Type B pancreatic cell (in vitro differentiated cells): ENCODE measurements around the gene RSPRY1. TPM values are rescaled to one million over a fixed set of nuclear protein-coding genes. Genes with fewer than 3 reads are reported as not detected.

Experiments used
- DNase-seq: peaks from one replicate; pipeline ENCODE4 v3.0.0; 2021; ENCODE audit warnings: mixed read lengths; ENCODE audit not compliant: unreplicated experiment; ENCODE audit errors: extremely low spot score
- H3K27ac Mint-ChIP-seq: 2 replicates; pipeline ENCODE4 v1.8.0; 2021; ENCODE audit warnings: mild to moderate bottlenecking, mixed read lengths
- H3K27me3 Mint-ChIP-seq: 2 replicates; pipeline ENCODE4 v1.8.0; 2021; ENCODE audit warnings: mixed read lengths
- H3K36me3 Mint-ChIP-seq: 2 replicates; pipeline ENCODE4 v1.8.0; 2021; ENCODE audit warnings: mixed read lengths
- H3K4me1 Mint-ChIP-seq: one replicate; pipeline ENCODE4 v1.8.0; 2021; ENCODE audit warnings: mixed read lengths; ENCODE audit not compliant: unreplicated experiment
- H3K4me3 Mint-ChIP-seq: 2 replicates; pipeline ENCODE4 v1.8.0; 2021; ENCODE audit warnings: mild to moderate bottlenecking, mixed read lengths
- H3K9me3 Mint-ChIP-seq: 2 replicates; pipeline ENCODE4 v1.8.0; 2021; ENCODE audit warnings: mixed read lengths
- CTCF ChIP-seq: fragments of 200-600 bp; sonication (generic); conservative IDR thresholded peaks from 2 replicates; pipeline ENCODE4 v1.5.0; 2021; ENCODE audit warnings: antibody characterized with exemption, mild to moderate bottlenecking
- total RNA-seq: library from RNA; stranded (reverse); gene quantifications from 2 replicates; pipeline ENCODE4 v1.2.1, GENCODE V29; 2021; ENCODE audit warnings: low replicate concordance

Gene RSPRY1
- total RNA-seq, 1 donor from 2014 or later = 49.9 TPM

GRCh38 chr16:57224651-57225335 lies 38.7 kb downstream of the RSPRY1 start:
- no peak for TF ChIP-seq CTCF
- Mint-ChIP-seq H3K27me3 (no peaks in the 10 kb centered on the region), H3K27ac (no peak overlapping the region), H3K4me1 (no peaks in the 10 kb centered on the region), H3K4me3 (no peak overlapping the region), H3K9me3 (no peaks in the 10 kb centered on the region), H3K36me3 (peaks cover 24% of the 10 kb centered on the region)
- no peak for DNase-seq

GRCh38 chr16:57225978-57226377 lies 39.8 kb downstream of the RSPRY1 start:
- DNase-seq = no peak
- no peaks in the 10 kb centered on the region for H3K4me1 Mint-ChIP-seq
- TF ChIP-seq CTCF = no peak
- H3K4me3 Mint-ChIP-seq = no peak overlapping the region
- H3K36me3 Mint-ChIP-seq = peaks cover 25% of the 10 kb centered on the region
- no peaks in the 10 kb centered on the region for H3K9me3 Mint-ChIP-seq
- H3K27ac Mint-ChIP-seq = no peak overlapping the region
- no peaks in the 10 kb centered on the region for H3K27me3 Mint-ChIP-seq

GRCh38 chr16:57226701-57227621 lies 40.8 kb downstream of the RSPRY1 start:
- Mint-ChIP-seq H3K27ac (no peak overlapping the region), H3K4me3 (no peak overlapping the region)

GRCh38 chr16:57229079-57229478 lies 43.0 kb downstream of the RSPRY1 start:
- no peak for DNase-seq
- H3K4me3 Mint-ChIP-seq = no peak overlapping the region
- peaks cover 34% of the 10 kb centered on the region for H3K36me3 Mint-ChIP-seq
- TF ChIP-seq CTCF = no peak
- H3K9me3 Mint-ChIP-seq = no peaks in the 10 kb centered on the region
- H3K27ac Mint-ChIP-seq = no peak overlapping the region
- H3K4me1 Mint-ChIP-seq = no peaks in the 10 kb centered on the region
- no peaks in the 10 kb centered on the region for H3K27me3 Mint-ChIP-seq

More at GRCh38 chr16:57226701-57227621, 40.8 kb downstream of the RSPRY1 start:
- no peaks in the 10 kb centered on the region for H3K4me1 Mint-ChIP-seq
- no peak for TF ChIP-seq CTCF
- peaks cover 23% of the 10 kb centered on the region for H3K36me3 Mint-ChIP-seq
- DNase-seq = no peak
- no peaks in the 10 kb centered on the region for H3K27me3 Mint-ChIP-seq
- H3K9me3 Mint-ChIP-seq = no peaks in the 10 kb centered on the region

GRCh38 chr16:57231821-57232350 lies 45.8 kb downstream of the RSPRY1 start:
- Mint-ChIP-seq H3K4me1 (no peaks in the 10 kb centered on the region), H3K27ac (no peak overlapping the region), H3K4me3 (no peak overlapping the region), H3K9me3 (no peaks in the 10 kb centered on the region), H3K27me3 (no peaks in the 10 kb centered on the region), H3K36me3 (peaks cover 40% of the 10 kb centered on the region)
- TF ChIP-seq CTCF = no peak
- no peak for DNase-seq
